ENCODE results near the gene RPS6KA2. TPM values are rescaled to one million over a fixed set of nuclear protein-coding genes. Genes with fewer than 3 reads are reported as not detected.

RPS6KA2 gene
- total and polyA plus RNA-seq, 2 donors (not counting 3 experiments of a cell fraction or from before 2014, with no cell fraction given), result 54.5 to 75.8 TPM

GRCh38 chr6:166476061-166476591, 150.9 kb downstream of the RPS6KA2 start:
- H3K4me1 ChIP-seq (ENCODE audit: control insufficient read depth, extremely low read depth, insufficient read depth, low read length), result no peaks in the 10 kb centered on the region
- H3K27ac ChIP-seq (ENCODE audit: insufficient read depth, low read depth, low read length), result no peak overlapping the region
- H3K9me3 ChIP-seq (replicated peaks; ENCODE audit: control insufficient read depth, insufficient read depth, low read length), result no peaks in the 10 kb centered on the region
- H3K4me3 ChIP-seq (replicated peaks in 1 of 3; ENCODE audit: insufficient read depth in 1 of 3, low read depth in 1 of 3, low read length in 3 of 3), result no peak overlapping the region
- no peak overlapping the region for H3K4me2 ChIP-seq (ENCODE audit: insufficient read depth, low read length)
- H3K36me3 ChIP-seq (ENCODE audit: control insufficient read depth in 2 of 2, extremely low read depth in 1 of 2, insufficient read depth in 2 of 2, low read length in 2 of 2), result peaks cover 0 to 14% of the 10 kb centered on the region in 2 experiments
- H4K20me1 ChIP-seq (replicated peaks; ENCODE audit: control insufficient read depth, extremely low read depth, insufficient read depth, low read length), result no peaks in the 10 kb centered on the region
- dilution Hi-C loops (cut with MboI; ENCODE audit: extremely low pct_ligation_motif_present, low sequenced_read_pairs), result no loop called here
- H3K27me3 ChIP-seq (ENCODE audit: control insufficient read depth in 2 of 2, insufficient read depth in 2 of 2, low read length in 2 of 2), result no peaks in the 10 kb centered on the region
- ChIA-PET CTCF (interaction anchor here (0.8 kb wide), 1 partner anchor 163 kb away, joined by 3 read pairs; no protein-coding TSS in a partner anchor), POLR2A (no interaction called here)
- intact Hi-C loops (cut with micrococcal nuclease), result no loop called here
- no peak for TF ChIP-seq MYC (IDR thresholded peaks at IDR 0.05; ENCODE audit: low read depth, low read length)
- no peak for TF ChIP-seq MAX (IDR thresholded peaks at IDR 0.05; ENCODE audit: insufficient read depth, insufficient read length)
- no peak for TF ChIP-seq JUN (IDR thresholded peaks at IDR 0.05; ENCODE audit: borderline replicate concordance, insufficient read depth, insufficient read length, low read depth)
- no peak for TF ChIP-seq FOS (IDR thresholded peaks at IDR 0.05; ENCODE audit: borderline replicate concordance, insufficient read depth, low read length)
- no peak for TF ChIP-seq CTCF (IDR thresholded peaks at IDR 0.05; ENCODE audit: extremely low read depth in 1 of 2, insufficient read depth in 1 of 2, low read depth in 1 of 2, low read length in 2 of 2)
- TF ChIP-seq POLR2A (IDR thresholded peaks at IDR 0.05; ENCODE audit: low read depth, low read length), result no peak
- no peak for TF ChIP-seq GATA2 (IDR thresholded peaks at IDR 0.05; ENCODE audit: insufficient read depth, insufficient read length, low read depth, low read length)
- no peaks in the 10 kb centered on the region for H3K79me2 ChIP-seq (ENCODE audit: control insufficient read depth, insufficient read depth, low read length)
- H2AFZ ChIP-seq (ENCODE audit: low read depth, low read length), result no peak overlapping the region
- H3K9ac ChIP-seq (replicated peaks; ENCODE audit: extremely low read depth, insufficient read depth, low read length), result no peak overlapping the region
- FAIRE-seq, result no peak
- no peaks in the 10 kb centered on the region for H3K9me1 ChIP-seq (replicated peaks; ENCODE audit: control insufficient read depth, extremely low read depth, insufficient read depth, low read length)
- BruUV-seq (replicated peaks), result no TSS peak
- DNase-seq (ENCODE audit: low read depth, low spot score), result no peak

Measured in endothelial cell of umbilical vein (primary cell).